OCI-LY1 (cell line): ENCODE measurements around the gene DNAJB12.

ENCODE experiments used
- CTCF ChIP-seq: fragments of 200-600 bp; sonication (generic), shearing (Covaris generic); IDR thresholded peaks from 2 replicates; pipeline ENCODE4 v1.5.1; 2017; ENCODE audit warnings: mild to moderate bottlenecking, antibody characterized with exemption, low read length, moderate library complexity, mixed read lengths
- EZH2 ChIP-seq: fragments of 200-600 bp; sonication (generic), shearing (Covaris generic); IDR thresholded peaks from 2 replicates; pipeline ENCODE4 v1.8.0; 2017; ENCODE audit warnings: borderline replicate concordance, mixed run types, mild to moderate bottlenecking, antibody characterized with exemption, low read length, moderate library complexity, mixed read lengths

- TF ChIP-seq CTCF = no peak
- TF ChIP-seq EZH2 = no peak
Measured at GRCh38 chr10:72392571-72392970, 37.9 kb upstream of the DNAJB12 start.
